GM12801 (cell line): ENCODE measurements around the gene STX1B.

Experiments
- CTCF ChIP-seq: IDR thresholded peaks from one replicate; pipeline ENCODE4 v1.5.1; 2011; ENCODE audit warnings: control low read depth; ENCODE audit not compliant: insufficient read length; ENCODE audit errors: extremely low read depth

STX1B gene

GRCh38 chr16:30949650-30950515 is 60.6 kb downstream of the STX1B start:
- TF ChIP-seq CTCF: no peak

GRCh38 chr16:30948667-30949649 is 61.5 kb downstream of the STX1B start, which contains the start of gene ORAI3:
Gene ORAI3 (plus strand): TSS chr16:30949068. CDS start chr16:30949290, 222 bp downstream.
- TF ChIP-seq CTCF: no peak

GRCh38 chr16:30947859-30948666 is 62.4 kb downstream of the STX1B start:
- TF ChIP-seq CTCF: no peak

GRCh38 chr16:30947541-30947858 is 62.9 kb downstream of the STX1B start:
- TF ChIP-seq CTCF: no peak

DNA sequence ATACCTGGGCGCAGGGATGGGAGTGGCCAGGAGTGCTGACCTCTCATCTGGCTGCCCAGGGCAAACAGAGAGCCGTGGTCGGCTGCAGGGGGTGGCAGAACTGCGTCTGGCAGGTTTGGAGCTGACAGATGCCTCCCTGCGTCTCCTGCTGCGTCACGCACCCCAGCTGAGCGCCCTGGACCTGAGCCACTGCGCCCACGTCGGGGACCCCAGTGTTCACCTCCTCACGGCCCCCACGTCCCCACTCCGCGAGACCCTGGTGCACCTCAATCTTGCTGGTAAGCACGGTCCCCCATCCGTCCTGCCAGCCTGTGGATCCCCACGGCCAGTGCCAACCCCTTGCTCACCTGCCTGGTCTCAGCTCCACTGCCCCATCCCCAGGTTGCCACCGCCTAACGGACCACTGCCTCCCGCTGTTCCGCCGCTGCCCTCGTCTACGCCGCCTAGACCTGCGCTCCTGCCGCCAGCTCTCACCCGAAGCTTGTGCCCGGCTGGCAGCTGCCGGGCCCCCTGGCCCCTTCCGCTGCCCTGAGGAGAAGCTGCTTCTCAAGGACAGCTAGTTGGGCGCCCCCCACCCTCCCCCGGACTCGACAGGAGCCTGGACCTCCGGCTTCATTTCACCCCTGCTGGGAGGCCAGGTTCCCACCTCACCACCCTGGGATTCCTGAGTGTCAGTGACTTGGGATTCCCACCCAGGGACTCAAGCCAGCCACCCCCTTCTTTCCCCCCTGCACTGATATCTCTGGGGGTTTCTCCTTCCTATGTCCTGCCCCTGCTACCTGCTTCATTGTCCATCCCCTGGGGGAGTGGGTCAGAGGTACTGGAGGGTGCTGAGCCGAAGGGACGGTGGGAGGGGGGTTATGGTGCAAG is 63.5 kb downstream of the STX1B start:
- TF ChIP-seq CTCF: no peak

DNA sequence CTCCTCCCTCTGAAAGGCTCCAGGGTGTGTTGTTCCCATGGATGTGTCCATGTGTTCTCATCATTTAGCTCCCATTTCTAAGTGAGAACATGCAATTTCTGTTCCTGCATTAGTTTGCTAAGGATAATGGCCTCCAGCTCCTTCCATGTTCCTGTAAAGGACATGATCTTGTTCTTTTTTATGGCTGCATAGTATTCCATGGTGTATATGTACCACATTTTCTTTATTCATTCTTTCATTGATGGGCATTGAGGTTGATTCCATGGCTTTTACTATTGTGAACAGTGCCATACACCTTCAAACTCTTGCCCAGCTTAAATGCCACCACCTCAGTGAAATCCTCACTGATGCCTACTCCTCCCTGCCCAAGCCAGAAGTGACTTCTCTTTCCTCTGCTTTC is 66.1 kb downstream of the STX1B start:
- TF ChIP-seq CTCF: no peak
